GM19351 (cell line): ENCODE measurements around the gene ADAMTS2.

Experiments used
- ATAC-seq: cut with Tn5 transposase; IDR thresholded peaks from one replicate; pipeline ENCODE4 v1.9.1; 2021; ENCODE audit warnings: mild to moderate bottlenecking, moderate library complexity; ENCODE audit not compliant: unreplicated experiment

ADAMTS2 gene

DNA sequence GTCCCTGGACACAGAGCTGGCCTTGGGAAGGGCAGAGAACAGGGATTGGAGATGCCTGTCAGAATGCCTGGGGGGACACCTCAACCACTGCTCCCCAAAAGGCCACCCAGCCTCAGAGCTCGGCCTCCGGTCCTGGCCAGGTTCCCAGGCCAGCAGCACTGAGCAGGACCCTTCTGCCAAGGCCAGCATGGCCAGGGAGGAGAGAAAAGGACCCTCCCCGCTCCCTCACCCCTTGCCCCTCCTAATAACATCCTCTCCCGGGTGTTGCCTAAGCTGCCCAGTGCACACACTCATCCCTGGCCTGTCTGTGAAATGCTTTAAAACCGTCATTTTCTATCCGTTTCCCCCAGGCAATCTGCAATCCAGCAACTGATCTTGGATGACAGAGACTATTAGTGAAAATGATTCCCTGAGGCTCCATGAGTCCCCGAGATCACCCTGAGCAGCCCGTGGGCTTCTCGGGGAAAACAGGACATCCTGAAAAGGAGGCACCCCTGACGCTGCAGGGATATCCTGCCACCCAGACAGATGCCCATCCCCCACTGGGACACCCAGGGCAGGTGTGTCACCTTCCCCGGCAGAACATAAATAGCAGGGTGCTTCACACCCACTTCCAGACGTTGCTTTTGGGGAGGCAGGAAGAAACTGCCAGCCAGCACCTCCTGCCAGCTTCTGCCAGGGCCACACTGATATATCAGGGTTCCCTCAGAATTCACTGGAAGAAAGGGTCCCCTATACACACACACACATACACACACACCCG lies 75.3 kb downstream of the ADAMTS2 start:
- ATAC-seq = no peak

- no peak for ATAC-seq
These were observed 76.1 kb downstream of the ADAMTS2 start for GRCh38 chr5:179268966-179269693.

- no peak for ATAC-seq
These were observed 76.8 kb downstream of the ADAMTS2 start for GRCh38 chr5:179268399-179268952.

- ATAC-seq = no peak
These were observed 77.6 kb downstream of the ADAMTS2 start for GRCh38 chr5:179267671-179268083.

DNA sequence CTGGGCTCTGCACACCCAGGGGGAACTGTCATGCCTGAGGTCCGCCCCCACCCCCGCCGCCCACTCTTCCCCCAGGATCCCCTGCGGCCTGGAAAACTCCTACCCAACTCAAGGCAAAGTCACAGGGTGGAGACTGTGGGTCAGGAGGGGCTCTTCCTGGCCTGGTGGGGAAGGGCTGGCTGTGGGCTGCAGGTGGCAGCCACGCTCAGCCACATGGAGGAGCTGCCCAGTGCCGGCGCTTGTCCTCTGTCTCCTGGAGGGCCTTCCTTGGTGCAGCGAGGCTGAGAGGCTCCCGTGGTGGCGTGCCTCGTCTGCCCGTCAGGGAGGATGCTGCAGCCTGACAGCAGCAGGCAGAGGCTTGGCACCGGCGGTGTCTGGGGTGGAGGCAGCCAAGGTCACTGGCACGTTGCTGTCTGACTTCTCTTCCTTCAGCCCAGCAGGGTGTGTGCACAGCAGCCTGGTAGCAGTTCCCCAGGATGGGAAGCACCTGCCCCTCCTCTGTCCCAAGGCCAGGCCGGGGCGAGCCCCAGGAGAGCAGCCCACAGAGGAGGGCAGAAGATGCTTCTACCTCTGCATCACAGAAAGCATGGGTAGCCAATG lies 78.1 kb downstream of the ADAMTS2 start:
- no peak for ATAC-seq

DNA sequence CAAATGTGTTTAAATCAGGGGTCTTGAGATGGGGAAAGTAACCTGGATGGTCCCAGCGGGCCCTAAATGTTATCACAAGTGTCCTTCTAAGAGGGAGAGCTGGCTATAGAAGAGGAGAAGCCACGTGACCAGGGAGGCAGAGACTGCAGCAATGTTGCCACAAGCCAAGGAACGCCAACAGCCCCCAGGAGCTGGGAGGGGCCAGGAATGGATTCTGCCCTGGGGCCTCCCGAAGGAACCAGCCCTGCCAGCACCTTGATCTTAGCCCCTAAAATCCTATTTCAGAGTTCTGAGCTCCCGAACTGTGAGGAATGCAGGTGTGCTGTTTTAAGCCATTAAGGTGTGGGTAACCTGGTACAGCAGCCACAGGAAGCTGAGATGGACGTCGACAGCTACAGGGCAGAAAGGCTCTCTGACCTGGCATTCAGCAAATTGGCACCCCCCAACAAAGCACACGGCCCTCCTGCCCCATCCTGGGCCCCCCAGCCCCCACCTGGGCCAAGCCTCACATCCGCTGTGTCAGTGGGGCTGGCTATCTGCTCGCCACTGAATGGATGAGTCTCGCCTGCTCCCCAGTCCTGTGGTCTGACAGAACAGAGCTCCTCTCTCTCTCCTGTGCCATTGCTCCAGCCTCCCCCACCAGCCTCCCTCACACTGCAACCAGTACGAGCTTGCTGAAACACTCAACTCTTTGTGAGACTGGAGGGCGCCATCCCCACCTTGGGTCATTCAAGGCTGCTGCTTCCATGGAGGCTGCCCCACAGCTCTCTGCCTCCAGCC lies 78.8 kb downstream of the ADAMTS2 start:
- no peak for ATAC-seq

DNA sequence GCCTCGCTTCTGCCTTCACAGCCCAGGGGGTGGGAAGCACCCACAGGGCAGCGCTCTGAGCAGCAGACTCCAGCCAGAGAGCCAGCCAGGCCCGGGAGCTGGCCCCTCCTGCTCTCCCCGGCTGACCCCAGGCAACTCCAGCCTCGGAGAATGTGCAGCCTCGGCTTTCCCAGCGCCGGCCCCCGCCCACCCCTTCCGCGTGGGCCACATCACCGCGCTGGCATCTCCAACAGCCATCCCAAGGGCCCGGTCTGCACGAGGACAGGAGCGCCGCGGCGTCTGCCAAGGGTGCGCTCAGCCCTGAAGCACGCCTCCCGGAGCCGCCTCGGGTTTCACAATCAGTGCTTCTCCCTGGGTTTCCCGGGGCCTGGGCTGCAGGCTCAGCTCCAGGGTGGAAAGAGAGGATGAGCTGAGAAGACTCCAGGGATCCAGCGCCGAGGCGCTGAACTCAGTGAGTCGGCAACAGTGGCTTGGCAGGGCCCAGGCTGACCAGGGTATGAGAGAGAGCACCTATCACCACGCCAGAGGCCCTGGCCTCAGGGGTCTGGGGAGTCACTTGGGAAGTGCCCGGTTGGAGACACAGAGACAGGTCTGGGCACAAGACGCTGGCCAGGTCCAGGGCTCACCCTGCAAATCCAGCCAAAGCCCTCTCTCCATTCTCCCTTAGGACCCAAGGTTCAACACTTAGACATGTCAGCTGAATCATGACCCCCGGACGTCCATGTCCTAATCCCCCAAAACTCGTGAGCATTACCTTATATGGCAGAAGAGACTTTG lies 79.6 kb downstream of the ADAMTS2 start:
- no peak for ATAC-seq

GRCh38 chr5:179264783-179265513 lies 80.3 kb downstream of the ADAMTS2 start:
- no peak for ATAC-seq

GRCh38 chr5:179264053-179264782 lies 81.0 kb downstream of the ADAMTS2 start:
- ATAC-seq = no peak

DNA sequence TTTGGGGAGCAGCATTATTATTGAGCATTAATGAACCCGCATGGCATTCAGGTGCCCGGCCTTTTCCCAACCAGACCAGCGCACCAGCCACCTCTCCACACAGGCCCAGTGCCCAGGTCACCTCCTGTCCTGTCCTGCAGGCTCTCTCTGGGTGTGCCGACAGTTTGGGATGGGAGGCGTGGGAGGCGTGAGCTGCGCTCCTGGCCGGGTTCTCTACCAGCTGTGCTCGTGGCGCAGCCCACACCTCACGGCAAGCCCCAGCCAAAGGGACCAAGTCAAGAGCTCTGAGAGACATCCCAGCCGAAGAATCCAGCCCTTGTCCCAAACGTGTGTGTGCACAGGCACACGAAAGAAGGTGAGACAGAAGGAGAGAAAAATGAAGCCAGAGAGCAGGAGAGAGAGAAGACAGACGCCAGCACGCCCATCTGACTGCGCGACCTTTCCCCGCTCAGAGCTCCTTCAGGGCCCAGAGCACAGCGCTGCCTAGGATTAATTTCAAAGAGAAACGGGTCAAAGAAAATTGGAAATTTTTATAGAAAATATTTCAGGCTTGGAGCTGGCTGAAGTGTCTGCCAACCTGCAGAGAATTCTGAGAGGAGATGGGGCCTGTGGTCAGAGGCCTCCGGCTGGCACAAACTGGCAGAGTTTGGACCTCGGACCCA lies 81.7 kb downstream of the ADAMTS2 start:
- ATAC-seq = no peak

DNA sequence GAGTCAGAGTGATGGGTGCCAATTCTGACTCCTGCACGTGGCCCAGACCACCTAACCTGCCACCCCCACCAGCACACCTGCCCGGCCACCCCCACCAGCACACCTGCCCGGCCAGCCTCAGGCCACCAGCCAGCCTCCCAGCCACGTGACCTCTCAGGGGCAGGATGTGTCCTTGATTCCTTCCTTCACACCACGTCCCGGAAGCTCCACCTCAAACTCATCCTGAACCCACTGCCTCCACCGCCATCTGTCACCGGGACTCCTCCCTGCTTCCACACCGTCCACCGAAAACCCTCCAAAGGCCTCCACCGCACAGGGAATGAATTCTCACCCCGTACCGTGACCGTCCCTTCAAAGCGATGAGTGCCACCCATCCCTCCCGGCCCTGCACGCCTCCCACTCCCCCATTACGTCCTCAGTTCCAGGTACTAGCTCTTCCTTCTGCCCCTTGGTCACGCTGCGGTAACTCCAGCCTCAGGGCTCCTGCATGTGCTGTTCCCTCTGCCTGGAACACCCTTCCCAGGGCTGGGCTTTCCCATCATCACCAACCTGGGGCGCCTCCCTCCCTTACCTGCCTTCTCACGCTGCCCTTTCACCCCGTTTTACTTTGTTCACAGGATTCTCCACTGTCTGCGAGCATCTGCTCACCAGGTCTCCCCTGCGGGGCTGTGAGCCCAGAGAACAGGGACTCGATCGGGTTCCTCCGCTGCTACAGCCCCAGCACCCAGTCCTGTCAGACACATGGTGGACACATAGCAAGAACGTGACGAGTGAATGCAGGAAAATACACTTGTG lies 82.9 kb downstream of the ADAMTS2 start:
- ATAC-seq = no peak

DNA sequence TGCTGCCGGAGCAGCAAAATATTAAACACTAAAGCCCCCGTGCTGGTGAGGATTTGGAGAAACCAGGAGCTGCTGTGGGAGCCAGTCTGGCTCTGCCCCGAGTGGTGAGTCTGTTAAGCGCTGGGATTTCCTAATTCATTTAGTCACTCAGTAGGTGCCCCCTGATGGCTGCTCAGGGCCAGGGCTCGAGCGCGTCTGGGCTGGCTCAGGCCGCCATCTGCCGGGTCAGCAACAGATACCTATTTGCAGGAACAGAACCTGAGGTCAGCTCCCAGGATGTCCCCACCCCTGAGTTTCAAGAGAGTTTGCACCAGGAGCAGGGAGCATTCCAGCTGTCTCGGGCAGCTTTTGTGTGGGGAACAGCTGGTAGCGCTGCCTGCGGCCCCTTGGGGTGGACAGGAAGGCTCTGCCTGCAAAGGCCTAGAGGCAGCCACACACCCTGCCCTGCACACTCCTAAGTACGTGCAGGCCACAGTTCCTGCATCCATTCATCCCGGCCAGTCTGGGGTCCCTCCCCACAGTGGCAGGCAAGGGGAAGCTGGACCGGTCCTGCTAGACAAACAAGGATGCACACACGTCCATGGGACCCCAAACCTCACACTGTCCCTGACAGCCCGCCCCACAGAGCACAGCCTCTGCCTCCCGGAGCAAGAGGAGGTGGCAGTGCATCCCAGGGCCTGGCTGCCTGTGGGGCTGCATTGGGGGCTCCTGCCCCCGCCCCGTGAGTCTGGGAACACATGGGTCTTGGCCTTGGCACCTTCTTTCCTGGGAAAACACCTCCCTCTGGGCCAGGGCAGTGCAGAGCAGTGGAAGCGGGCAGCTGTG lies 83.7 kb downstream of the ADAMTS2 start:
- no peak for ATAC-seq

GRCh38 chr5:179260324-179261070 lies 84.8 kb downstream of the ADAMTS2 start:
- no peak for ATAC-seq

DNA sequence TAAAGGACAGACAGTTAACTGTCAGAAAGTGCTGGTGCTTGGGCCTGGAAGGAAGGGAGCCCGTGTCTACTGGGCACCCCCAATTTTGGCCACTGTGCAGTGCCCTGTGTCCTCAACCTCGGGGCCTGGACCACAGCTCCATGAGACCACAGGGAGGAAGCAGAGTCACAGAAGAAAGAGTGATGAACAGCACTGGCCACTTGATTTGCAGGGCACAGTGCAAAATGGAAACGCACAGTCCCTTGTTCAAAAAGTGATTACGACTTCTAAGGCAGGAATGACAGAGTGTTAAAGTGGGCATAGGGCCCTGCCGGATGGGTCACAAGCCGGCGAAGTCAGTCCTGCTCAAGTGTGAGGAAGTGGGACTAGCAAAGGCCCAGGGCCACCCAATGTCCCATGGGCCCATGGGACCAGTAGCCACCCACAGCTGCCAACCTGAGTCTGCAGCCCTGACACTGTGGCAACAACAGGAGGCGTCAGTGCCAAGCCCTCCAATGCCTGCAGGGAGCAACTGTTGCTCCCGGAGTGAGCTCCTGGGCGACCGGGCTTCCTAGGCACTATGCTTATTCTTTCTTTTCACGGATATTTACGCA lies 85.4 kb downstream of the ADAMTS2 start:
- no peak for ATAC-seq

DNA sequence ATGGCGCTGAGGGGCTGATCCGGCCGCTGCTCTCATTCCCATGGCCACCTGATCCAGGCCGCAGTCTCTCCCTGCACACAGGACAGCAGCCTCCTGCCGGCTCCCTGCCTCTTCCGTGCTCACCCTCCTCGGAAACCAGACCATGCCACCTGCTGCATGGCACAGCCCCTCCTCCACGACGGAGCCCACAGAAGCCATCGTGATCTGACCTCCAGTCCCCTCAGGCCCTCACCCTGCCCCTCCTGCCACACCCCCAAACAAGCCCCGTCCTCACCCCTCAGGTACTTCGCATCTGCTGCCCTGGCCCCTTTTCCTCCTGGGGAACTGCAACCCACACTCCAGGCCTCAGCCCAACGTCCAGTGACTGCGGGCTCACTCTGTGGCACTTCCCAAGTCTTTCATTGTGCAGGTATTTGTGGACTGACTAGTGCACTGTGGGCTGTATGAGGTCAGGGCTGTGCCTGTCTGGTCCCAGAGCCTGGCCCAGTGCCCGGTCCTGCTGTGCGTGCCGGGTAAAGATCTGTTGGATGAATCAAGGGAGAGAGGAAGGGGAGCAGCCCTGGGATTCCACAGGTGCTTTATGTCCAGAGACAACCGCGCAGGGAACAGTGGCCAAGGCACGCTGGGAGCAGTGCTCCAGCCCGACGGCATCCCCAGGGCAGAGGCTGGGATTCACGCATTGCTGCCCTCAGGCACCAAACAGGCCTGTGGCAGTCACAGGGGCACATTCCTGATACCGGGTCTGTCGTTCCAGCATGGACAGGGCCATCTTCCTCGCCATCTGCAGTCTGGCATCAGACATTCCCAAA lies 86.1 kb downstream of the ADAMTS2 start:
- no peak for ATAC-seq
